Activated CD4-positive, alpha-beta T cell treated with anti-CD3 and anti-CD28 coated beads for 4 hours (primary cell): ENCODE measurements around the gene RPAP2.
"Not testable (repeated sequence)": the region's sequence is repeated elsewhere in the genome, so short reads cannot be mapped to it uniquely, and the experiment has no call there.

Experiments used
- DNase-seq, 2 donors: peaks; one replicate each; pipeline ENCODE4 v3.0.0-alpha.2; 2020

The RPAP2 gene

GRCh38 chr1:92323473-92324453 lies 24.9 kb downstream of the RPAP2 start:
- DNase-seq: no peak

DNA sequence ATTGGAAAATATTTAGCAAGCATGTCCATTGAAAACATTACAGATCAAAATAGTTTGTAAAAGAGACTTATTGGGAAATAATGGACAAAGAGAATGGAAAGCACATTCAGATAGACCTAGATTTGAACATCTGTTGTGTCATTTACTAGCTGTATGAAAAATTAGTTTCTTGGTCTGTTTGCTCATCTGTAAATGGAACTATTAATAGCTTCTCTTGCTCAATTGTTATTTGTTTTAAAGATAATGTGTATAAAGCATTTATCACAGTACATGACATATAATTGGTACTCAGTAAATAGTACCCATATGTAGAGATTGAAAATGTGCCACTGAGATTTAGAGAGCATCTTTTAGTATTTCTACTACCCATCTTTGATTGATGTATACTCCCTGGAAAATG lies 25.9 kb downstream of the RPAP2 start:
- DNase-seq: no peak

DNA sequence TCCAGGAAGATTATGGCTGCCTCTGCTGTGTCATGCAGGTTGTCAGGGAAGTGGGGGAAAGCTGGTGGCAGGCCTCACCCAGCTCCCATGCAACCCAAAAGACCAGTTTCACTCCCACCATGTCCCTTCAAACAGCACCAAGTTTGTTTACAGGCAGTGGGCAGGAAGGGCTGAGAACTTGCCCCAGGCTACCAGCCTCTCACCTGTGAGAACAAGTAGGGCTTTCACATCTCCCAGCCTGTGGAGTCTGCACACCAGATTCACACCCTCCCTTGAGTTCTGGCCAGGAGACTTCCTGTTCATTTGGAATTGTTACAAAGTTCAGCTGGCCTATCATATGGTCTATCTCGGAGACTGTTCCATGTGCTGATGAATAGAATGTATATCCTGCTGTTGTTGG lies 27.8 kb downstream of the RPAP2 start:
- no peak for DNase-seq

DNA sequence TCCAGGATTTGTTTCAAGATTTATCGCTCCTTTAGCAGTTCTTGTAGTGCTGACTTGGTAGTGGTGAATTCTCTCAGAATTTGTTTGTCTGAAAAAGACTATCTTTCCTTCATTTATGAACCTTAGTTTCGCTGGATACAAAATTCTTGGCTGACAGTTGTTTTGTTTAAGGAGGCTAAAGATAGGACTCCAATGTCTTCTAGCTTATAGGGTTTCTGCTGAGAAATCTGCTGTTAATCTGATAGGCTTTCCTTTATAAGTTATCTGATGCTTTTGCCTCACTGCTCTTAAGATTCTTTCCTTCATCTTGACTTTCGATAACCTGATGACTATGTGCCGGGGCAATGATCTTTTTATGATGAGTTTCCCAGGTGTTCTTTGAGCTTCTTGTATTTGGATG lies 28.9 kb downstream of the RPAP2 start:
- no peak for DNase-seq

DNA sequence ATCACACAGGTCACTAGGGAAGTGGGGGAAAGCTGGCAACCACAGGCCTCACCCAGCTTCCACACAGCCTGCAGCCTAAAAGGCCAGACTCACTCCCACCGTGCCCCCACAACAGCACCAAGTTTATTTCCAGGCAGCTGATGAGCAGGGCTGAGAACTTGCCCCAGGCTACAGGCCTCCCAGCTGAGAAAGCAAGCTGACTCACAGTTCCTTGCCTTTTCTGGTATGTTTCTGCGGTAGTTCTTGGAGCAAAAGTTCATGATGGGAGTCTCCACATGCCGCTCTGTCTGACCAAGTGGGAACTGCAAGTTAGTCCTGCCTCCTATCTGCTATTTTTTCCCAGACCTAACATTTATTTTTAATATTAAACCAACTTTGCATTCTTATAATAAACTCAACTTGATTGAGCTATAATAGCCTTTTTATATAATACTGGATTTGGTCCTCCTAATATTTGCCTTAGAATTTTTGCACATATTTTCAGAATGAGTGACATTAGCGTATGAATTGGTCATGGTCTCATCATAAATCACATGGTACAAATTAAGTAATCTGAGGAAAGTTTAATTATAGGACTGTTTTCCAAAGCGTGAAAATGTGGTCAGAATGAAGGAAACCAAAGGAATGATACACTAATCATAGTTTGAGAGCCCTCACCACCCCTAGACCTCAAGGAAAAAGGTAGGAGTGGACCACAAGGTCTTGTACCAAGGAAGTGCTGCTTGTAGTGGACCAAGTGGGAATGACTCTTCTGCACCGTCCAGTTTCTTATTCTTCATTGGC lies 30.7 kb downstream of the RPAP2 start:
- DNase-seq: no peak

- DNase-seq: no peak
Observed at GRCh38 chr1:92333668-92334067, 34.8 kb downstream of the RPAP2 start.

DNA sequence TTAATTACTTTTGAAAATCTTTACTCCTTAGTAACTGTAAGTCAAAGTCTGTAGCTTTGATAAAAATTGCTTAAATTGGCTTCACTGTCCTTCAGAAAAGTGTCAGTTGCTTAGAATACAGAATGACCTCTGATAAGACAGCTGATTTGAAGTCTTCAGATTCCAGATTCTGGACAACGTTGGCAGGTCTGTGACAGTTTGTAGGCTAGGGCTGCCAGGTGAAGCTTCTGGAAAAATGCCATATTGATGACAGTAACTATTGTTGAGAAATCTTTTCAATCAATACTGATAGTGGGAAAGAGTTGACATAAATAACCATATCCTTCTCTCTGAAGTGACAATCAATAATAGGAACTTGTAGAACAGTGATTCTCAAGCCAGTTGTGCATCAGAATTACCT lies 41.3 kb downstream of the RPAP2 start:
- no peak for DNase-seq

DNA sequence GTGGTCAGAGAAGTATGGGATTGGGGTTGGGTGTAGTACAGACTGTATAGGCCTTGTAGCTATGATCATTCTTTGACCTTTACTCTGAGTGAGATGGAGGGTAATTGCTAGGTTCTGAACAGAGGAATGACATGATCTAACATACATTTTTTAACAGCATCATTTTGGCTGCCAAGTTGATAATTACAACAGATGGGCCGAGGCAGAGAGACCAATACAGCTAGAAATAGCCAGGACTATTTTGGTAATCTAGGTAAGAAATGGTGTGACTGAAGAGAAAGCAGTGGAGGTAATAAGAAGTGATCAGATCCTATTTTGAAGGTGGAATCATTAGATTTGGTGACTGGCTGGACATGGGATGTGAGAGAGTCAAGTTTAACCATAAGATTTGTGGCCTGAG lies 43.5 kb downstream of the RPAP2 start:
- no peak for DNase-seq

GRCh38 chr1:92343061-92343460 lies 44.2 kb downstream of the RPAP2 start:
- DNase-seq: no peak

GRCh38 chr1:92346866-92347640 lies 48.2 kb downstream of the RPAP2 start:
- no peak for DNase-seq

- DNase-seq: no peak
Observed at GRCh38 chr1:92352856-92353255, 54.0 kb downstream of the RPAP2 start.

- no peak for DNase-seq
Observed at GRCh38 chr1:92354259-92354658, 55.4 kb downstream of the RPAP2 start.

GRCh38 chr1:92356956-92357355 lies 58.1 kb downstream of the RPAP2 start:
- no peak for DNase-seq

DNA sequence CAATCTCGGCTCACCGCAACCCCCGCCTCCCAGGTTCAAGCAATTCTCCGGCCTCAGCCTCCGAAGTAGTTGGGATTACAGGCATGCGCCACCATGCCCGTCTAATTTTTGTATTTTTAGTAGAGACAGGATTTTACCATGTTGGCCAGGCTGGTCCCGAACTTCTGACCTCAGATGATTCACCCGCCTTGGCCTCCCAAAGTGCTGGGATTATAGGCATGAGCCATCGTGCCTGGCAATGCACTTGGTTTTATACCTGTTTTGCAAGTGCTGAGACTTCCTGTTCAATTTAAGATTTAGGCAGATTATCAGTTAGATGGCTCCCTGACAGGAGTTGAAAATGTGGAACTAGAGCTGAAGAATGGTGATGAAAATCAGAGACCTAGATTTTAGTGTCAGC lies 60.5 kb downstream of the RPAP2 start:
- not testable (repeated sequence) for DNase-seq

DNA sequence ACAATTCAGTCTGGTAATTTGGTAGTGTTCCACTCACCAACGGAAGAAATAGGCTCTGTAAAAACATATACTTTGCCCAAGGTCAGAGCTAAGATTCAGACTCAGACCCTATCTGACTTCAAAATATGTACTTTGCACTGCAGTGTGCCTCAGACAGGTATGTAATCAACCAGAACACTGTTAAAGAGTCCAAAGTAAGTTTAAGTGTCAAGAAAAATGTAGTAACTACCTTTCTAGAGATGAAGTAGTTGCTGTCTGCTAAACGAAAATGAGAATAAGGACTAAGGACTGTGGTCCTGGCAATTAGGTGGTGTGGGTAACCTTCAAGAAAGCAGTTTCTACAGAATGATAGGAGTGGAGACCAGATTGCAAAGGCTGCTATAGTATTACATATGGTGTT lies 61.1 kb downstream of the RPAP2 start:
- no peak for DNase-seq

GRCh38 chr1:92362970-92363369 lies 64.1 kb downstream of the RPAP2 start:
- DNase-seq: no peak

DNA sequence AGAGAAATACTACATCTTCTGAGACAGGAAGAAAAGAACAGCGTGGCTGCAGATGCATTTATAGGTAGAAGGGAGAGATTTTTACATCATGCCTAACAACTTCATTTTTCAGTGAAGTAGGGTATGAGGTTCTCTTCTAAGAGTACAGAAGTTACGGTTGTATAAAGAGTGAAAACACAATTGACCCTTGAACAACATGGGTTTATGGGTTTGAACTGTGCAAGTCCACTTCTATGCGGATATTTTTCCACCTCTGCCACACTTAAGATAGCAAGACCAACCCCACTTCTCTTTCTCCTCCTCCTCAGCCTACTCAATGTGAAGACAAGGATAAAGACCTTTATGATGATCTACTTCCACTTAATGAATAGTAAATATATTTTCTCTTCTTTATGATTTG lies 64.5 kb downstream of the RPAP2 start:
- no peak for DNase-seq

- DNase-seq: no peak
Observed at GRCh38 chr1:92365378-92366039, 66.7 kb downstream of the RPAP2 start.

DNA sequence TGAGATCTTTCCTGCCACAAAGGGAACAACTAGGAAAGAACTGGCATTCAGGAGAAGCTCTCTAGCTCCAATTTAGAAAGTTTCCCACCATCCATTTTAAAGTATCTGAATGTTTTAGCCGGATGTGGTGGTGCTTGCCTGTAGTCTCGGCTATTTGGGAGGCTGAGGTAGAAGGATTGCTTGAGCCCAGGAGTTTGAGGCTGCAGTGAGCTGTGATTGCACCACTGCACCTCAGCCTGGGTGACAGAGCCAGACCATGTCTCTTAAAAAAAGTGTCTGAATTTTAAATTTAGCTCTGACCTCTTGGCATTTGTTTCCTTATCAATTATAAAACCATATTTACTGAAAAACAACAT lies 67.2 kb downstream of the RPAP2 start:
- DNase-seq: no peak

DNA sequence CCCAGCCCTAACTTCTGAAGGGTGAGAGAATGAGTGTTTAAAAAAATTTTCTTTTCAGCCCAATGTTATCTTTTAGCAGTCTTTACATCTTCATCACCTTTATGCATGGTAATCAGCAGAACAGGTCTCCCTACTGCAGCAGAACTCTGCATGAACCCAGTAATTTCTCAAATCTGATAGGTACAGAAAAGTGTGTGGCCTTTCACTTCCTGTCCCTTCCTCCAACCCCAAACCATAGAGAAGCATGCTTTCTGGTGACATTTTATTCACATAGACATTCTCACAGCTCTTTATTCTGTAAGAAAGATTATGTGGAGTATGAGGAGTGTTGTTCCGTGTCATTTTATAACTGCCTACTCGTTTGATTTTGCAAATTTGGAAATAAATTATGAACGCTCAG lies 68.6 kb downstream of the RPAP2 start:
- no peak for DNase-seq

DNA sequence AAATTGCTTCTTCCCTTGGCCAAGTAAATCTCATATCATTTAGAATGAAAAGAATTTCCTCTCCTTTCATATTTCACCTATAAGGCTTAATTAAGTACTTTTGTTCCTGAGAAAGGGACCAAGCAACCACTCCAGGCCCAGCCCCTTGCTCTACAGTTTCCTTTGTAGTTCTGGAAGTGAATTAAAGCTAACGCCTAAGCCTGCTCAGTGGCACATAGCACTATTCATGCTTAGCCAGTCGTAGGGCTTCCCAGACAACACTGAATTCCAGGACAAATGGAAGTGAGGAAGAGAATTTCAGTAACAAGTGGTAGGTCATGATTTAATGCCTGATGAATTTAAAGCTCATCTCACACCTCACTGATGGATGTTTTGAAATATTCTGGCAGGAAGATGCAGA lies 73.3 kb downstream of the RPAP2 start:
- DNase-seq: no peak

- no peak for DNase-seq
Observed at GRCh38 chr1:92374223-92374622, 75.4 kb downstream of the RPAP2 start.

- DNase-seq: no peak
Observed at GRCh38 chr1:92376345-92376744, 77.5 kb downstream of the RPAP2 start.
